SK-N-SH (cell line): Measurements from ENCODE around the gene TEX52. TPM values are rescaled to one million over a fixed set of nuclear protein-coding genes. Genes with fewer than 3 reads are reported as not detected.

Experiments used
- CTCF ChIA-PET: fragments of 300-600, 350-600 bp; formaldehyde crosslinking; extraction: SDS; loops from one replicate; lab custom pipeline; 2021; lab: Yijun Ruan, JAX
- POLR2A ChIA-PET: fragments of 350-600 bp; sonication (Branson Sonifier 250); formaldehyde crosslinking; extraction: SDS; loops from one replicate; lab custom pipeline; 2020; ENCODE audit warnings: antibody characterized with exemption, inconsistent platforms; lab: Yijun Ruan, JAX
- DNase-seq: peaks from one replicate; pipeline ENCODE4 v3.0.0; 2012
- H2AFZ ChIP-seq: fragments of 200-600 bp; sonication (generic); 2 replicates; pipeline ENCODE4 v1.8.1; 2016; ENCODE audit warnings: antibody characterized with exemption, mild to moderate bottlenecking, low read depth
- H3F3A ChIP-seq: fragments of 200-600 bp; sonication (generic); replicated peaks from 2 replicates; pipeline ENCODE3; 2016; ENCODE audit warnings: antibody characterized with exemption, mild to moderate bottlenecking; ENCODE audit not compliant: insufficient read depth
- H3K27ac ChIP-seq, 2 experiments: fragments of 200-500 bp in 1 of 2; fragments of 200-600 bp in 1 of 2; sonication (Bioruptor generic) in 1 of 2; sonication (generic), shearing (Covaris generic) in 1 of 2; 2 replicates each; pipeline versions ENCODE4 v1.5.1 to v1.6.1; 2014 to 2016; ENCODE audit warnings: low read depth in 2 of 2, inconsistent platforms in 1 of 2, low read length in 1 of 2, mild to moderate bottlenecking in 1 of 2, mixed read lengths in 1 of 2
- H3K27me3 ChIP-seq: fragments of 200-600 bp; sonication (generic), shearing (Covaris generic); 2 replicates; pipeline ENCODE4 v1.6.1; 2016; ENCODE audit warnings: mixed run types; ENCODE audit not compliant: insufficient read depth
- H3K36me3 ChIP-seq, 2 experiments: fragments of 200-500 bp in 1 of 2; fragments of 200-600 bp in 1 of 2; sonication (Bioruptor generic) in 1 of 2; sonication (generic) in 1 of 2; replicated peaks in 1 of 2; 2 replicates each; pipeline versions ENCODE3 to v1.5.1; 2014 to 2016; ENCODE audit warnings: low read length in 1 of 2, mild to moderate bottlenecking in 1 of 2; ENCODE audit not compliant: insufficient read depth in 2 of 2, control insufficient read depth in 1 of 2
- H3K4me1 ChIP-seq, 2 experiments: fragments of 200-500 bp in 1 of 2; fragments of 200-600 bp in 1 of 2; sonication (Bioruptor generic) in 1 of 2; sonication (generic), shearing (Covaris generic) in 1 of 2; 2 replicates each; pipeline versions ENCODE4 v1.5.1 to v1.6.1; 2014 to 2016; ENCODE audit warnings: low read depth in 1 of 2, low read length in 1 of 2, mixed run types in 1 of 2; ENCODE audit not compliant: insufficient read depth in 2 of 2, control insufficient read depth in 1 of 2
- H3K4me2 ChIP-seq: fragments of 200-600 bp; sonication (generic), shearing (Covaris generic); 2 replicates; pipeline ENCODE4 v1.6.1; 2017; ENCODE audit warnings: mixed run types
- H3K4me3 ChIP-seq, 2 experiments: fragments of 200-500 bp in 1 of 2; fragments of 200-600 bp in 1 of 2; sonication (Bioruptor generic) in 1 of 2; sonication (generic), shearing (Covaris generic) in 1 of 2; 2 replicates each; pipeline versions ENCODE4 v1.5.1 to v1.8.1; 2014 to 2016; ENCODE audit warnings: low read depth in 2 of 2, inconsistent platforms in 1 of 2, low read length in 1 of 2, mild to moderate bottlenecking in 1 of 2, mixed read lengths in 1 of 2, moderate library complexity in 1 of 2
- H3K79me2 ChIP-seq: fragments of 200-600 bp; sonication (generic); 2 replicates; pipeline ENCODE4 v1.8.1; 2017; ENCODE audit warnings: mild to moderate bottlenecking; ENCODE audit not compliant: insufficient read depth
- H3K9ac ChIP-seq: fragments of 200-600 bp; sonication (generic); 2 replicates; pipeline ENCODE4 v1.6.1; 2017; ENCODE audit warnings: mixed run types
- H3K9me2 ChIP-seq: fragments of 200-600 bp; sonication (generic); 2 replicates; pipeline ENCODE4 v1.6.1; 2017; ENCODE audit warnings: mixed run types
- H3K9me3 ChIP-seq: fragments of 200-600 bp; sonication (generic); 2 replicates; pipeline ENCODE4 v1.6.1; 2017; ENCODE audit warnings: mixed run types, mild to moderate bottlenecking, moderate library complexity
- H4K20me1 ChIP-seq: fragments of 200-600 bp; sonication (generic); 2 replicates; pipeline ENCODE4 v1.6.1; 2017; ENCODE audit warnings: mild to moderate bottlenecking, mixed run types; ENCODE audit not compliant: insufficient read depth
- CHD2 ChIP-seq: fragments of 150-350 bp; IDR thresholded peaks from 2 replicates; pipeline ENCODE4 v1.6.1; 2018; ENCODE audit warnings: low read length; ENCODE audit not compliant: partially characterized antibody
- FOSL2 ChIP-seq: IDR thresholded peaks from 2 replicates; pipeline ENCODE4 v1.4.0; 2012; ENCODE audit warnings: low read depth, mild to moderate bottlenecking, moderate library complexity, borderline replicate concordance
- FOXJ3 ChIP-seq: sonication (generic); formaldehyde crosslinking; IDR thresholded peaks from 2 replicates; pipeline ENCODE4 v1.5.1; 2020; ENCODE audit warnings: mild to moderate bottlenecking, missing genetic modification reagents
- FOXM1 ChIP-seq: IDR thresholded peaks from 2 replicates; pipeline ENCODE4 v1.4.0; 2012; ENCODE audit warnings: low read depth, mild to moderate bottlenecking
- IRF3 ChIP-seq: fragments of 150-350 bp; IDR thresholded peaks from 2 replicates; pipeline ENCODE4 v1.6.1; 2016; ENCODE audit warnings: mild to moderate bottlenecking, low read depth, low read length
- JUND ChIP-seq: IDR thresholded peaks from 2 replicates; pipeline ENCODE4 v1.4.0; 2012
- MAX ChIP-seq: IDR thresholded peaks from 2 replicates; pipeline ENCODE4 v1.4.0; 2012; ENCODE audit warnings: low read depth
- MEF2A ChIP-seq: IDR thresholded peaks from 2 replicates; pipeline ENCODE4 v1.4.0; 2012; ENCODE audit warnings: low read depth, borderline replicate concordance
- MXI1 ChIP-seq: IDR thresholded peaks from 2 replicates; pipeline ENCODE4 v1.6.1; 2012; ENCODE audit warnings: mild to moderate bottlenecking, low read depth, low read length, improper control_type of control experiment
- POLR2AphosphoS5 ChIP-seq: IDR thresholded peaks from 2 replicates; pipeline ENCODE4 v1.6.1; 2012; ENCODE audit warnings: low read depth, low read length
- RCOR1 ChIP-seq: fragments of 150-350 bp; IDR thresholded peaks from 2 replicates; pipeline ENCODE4 v1.6.1; 2017; ENCODE audit warnings: antibody characterized with exemption, low read length
- RXRA ChIP-seq: IDR thresholded peaks from 2 replicates; pipeline ENCODE4 v1.4.0; 2012; ENCODE audit warnings: low read depth, mild to moderate bottlenecking, borderline replicate concordance
- SMC3 ChIP-seq: IDR thresholded peaks from 2 replicates; pipeline ENCODE4 v1.6.1; 2012; ENCODE audit warnings: low read depth, low read length, improper control_type of control experiment
- TCF12 ChIP-seq: IDR thresholded peaks from 2 replicates; pipeline ENCODE4 v1.4.0; 2012
- USF1 ChIP-seq: IDR thresholded peaks from 2 replicates; pipeline ENCODE4 v1.4.0; 2012; ENCODE audit warnings: low read depth, borderline replicate concordance
- USF2 ChIP-seq: fragments of 150-350 bp; IDR thresholded peaks from 2 replicates; pipeline ENCODE4 v1.6.1; 2017; ENCODE audit warnings: antibody characterized with exemption, low read length, low read depth, borderline replicate concordance
- WGBS: methylation state at CpG from one replicate; pipeline ENCODE4 v1.1.6; 2017; ENCODE audit warnings: low lambda C conversion rate; 5-methylcytosine and 5-hydroxymethylcytosine counted together
- polyA plus RNA-seq, 3 experiments: library from polyadenylated mRNA; depleted of rRNA; stranded (reverse); fragments of >200 nt; gene quantifications; 2 replicates each; pipeline ENCODE4 v1.2.3, GENCODE V29; 2012
- TF ChIP-seq, protein P1 (sequence below): IDR thresholded peaks from 2 replicates; pipeline ENCODE4 v1.6.1; 2012; ENCODE audit warnings: mild to moderate bottlenecking, low read depth, low read length, moderate library complexity

The TEX52 gene
- polyA plus RNA-seq, 1 of the 3 experiments (the other 2 are of a cell fraction): not detected

DNA sequence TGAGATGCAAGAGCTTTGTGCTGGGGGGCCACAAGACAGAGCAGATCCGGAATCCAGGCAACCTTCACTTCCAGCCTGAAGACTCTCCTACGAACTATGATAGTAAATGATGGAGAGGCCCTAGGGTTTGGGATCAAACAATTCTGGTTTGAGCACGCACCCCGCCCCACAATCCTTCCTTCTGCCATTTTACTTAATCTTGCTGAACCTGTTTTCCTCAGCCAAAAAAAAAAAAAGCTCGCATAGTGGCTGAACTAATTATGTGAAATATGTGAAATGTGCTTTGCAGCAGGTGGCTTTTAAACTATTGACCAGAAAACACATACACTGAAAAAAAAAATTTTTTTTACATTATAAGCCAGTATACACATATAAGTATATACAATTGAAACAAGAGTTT, 45.0 kb downstream of the TEX52 start:
- CTCF ChIA-PET: interaction anchor here (1.0 to 3.1 kb wide), 4 partner anchors 11 to 28 kb away, joined by 3 to 14 read pairs (median 3); partner anchors contain the start of gene NRIP2
- DNase-seq: no peak

DNA sequence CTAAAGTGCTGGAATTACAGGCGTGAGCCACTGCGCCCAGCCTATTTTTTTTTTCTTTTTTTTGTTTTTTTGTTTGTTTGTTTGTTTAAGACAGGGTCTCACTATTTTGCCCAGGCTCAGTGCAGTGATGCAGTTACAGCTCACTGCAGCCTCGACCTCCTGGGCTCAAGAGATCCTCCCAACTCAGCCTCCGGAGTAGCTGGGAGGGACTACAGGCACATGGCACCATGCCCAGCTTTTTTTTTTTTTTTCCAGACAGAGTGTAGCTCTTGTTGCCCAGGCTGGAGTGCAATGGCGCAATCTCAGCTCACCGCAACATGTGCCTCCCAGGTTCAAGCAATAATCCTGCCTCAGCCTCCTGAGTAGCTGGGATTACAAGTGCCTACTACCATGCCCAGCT, 50.1 kb downstream of the TEX52 start:
- ChIA-PET CTCF (interaction anchor here (1.3 to 1.6 kb wide), 2 partner anchors 11 to 23 kb away, joined by 3 read pairs; no protein-coding TSS in a partner anchor), POLR2A (no interaction called here)
- Histone ChIP-seq H3K27ac (no peak overlapping the region), H3K79me2 (peaks cover 3% of the 10 kb centered on the region; the same call in 1 of the 2 replicates), H3K4me2 (no peak overlapping the region), H3F3A (no peaks in the 10 kb centered on the region), H3K36me3 (peaks cover 19 to 35% of the 10 kb centered on the region in 2 experiments), H3K9me3 (no peaks in the 10 kb centered on the region), H3K9ac (no peak overlapping the region), H3K9me2 (no peaks in the 10 kb centered on the region), H4K20me1 (no peaks in the 10 kb centered on the region), H2AFZ (no peak overlapping the region), H3K4me3 (no peak overlapping the region), H3K27me3 (no peaks in the 10 kb centered on the region), H3K4me1 (peaks cover 0 to 6% of the 10 kb centered on the region in 2 experiments; a peak in 1 of 4 replicates)
- 92% methylated on average over 6 of the region's 6 CpGs for WGBS
- DNase-seq: no peak
- TF ChIP-seq SMC3 (no peak), RCOR1 (no peak), JUND (no peak), IRF3 (no peak), POLR2AphosphoS5 (no peak), USF2 (no peak), FOXJ3 (CRISPR knock-in tag) (no peak), CHD2 (no peak), USF1 (no peak), MXI1 (no peak), FOSL2 (no peak), MAX (no peak)

More for the DNA sequence above, 45.0 kb downstream of the TEX52 start:
- no peaks in the 10 kb centered on the region for H3K9me2 ChIP-seq
- H3F3A ChIP-seq: no peaks in the 10 kb centered on the region
- H3K27ac ChIP-seq: peak overlapping the region; percentile 60 to 87
- peak overlapping the region; percentile 68 to 81 for H3K4me3 ChIP-seq
- peaks cover 0 to 3% of the 10 kb centered on the region in 2 experiments for H3K36me3 ChIP-seq
- H3K79me2 ChIP-seq: peaks cover 34% of the 10 kb centered on the region
- no peaks in the 10 kb centered on the region for H3K9me3 ChIP-seq
- H3K4me1 ChIP-seq: peaks cover 0 to 3% of the 10 kb centered on the region in 2 experiments; a peak in 1 of 4 replicates
- H4K20me1 ChIP-seq: no peaks in the 10 kb centered on the region
- peak overlapping the region; percentile 82; the same call in 1 of the 2 replicates for H3K9ac ChIP-seq
- H3K27me3 ChIP-seq: no peaks in the 10 kb centered on the region
- peak overlapping the region; percentile 77 for H3K4me2 ChIP-seq
- H2AFZ ChIP-seq: peak overlapping the region; percentile 77
- POLR2A ChIA-PET: no interaction called here
- WGBS: 74% methylated on average over 5 of the region's 5 CpGs
- TF ChIP-seq RXRA: no peak
- TF ChIP-seq POLR2AphosphoS5: no peak
- TF ChIP-seq MEF2A: no peak
- TF ChIP-seq FOSL2: no peak
- TF ChIP-seq, protein P1, sequence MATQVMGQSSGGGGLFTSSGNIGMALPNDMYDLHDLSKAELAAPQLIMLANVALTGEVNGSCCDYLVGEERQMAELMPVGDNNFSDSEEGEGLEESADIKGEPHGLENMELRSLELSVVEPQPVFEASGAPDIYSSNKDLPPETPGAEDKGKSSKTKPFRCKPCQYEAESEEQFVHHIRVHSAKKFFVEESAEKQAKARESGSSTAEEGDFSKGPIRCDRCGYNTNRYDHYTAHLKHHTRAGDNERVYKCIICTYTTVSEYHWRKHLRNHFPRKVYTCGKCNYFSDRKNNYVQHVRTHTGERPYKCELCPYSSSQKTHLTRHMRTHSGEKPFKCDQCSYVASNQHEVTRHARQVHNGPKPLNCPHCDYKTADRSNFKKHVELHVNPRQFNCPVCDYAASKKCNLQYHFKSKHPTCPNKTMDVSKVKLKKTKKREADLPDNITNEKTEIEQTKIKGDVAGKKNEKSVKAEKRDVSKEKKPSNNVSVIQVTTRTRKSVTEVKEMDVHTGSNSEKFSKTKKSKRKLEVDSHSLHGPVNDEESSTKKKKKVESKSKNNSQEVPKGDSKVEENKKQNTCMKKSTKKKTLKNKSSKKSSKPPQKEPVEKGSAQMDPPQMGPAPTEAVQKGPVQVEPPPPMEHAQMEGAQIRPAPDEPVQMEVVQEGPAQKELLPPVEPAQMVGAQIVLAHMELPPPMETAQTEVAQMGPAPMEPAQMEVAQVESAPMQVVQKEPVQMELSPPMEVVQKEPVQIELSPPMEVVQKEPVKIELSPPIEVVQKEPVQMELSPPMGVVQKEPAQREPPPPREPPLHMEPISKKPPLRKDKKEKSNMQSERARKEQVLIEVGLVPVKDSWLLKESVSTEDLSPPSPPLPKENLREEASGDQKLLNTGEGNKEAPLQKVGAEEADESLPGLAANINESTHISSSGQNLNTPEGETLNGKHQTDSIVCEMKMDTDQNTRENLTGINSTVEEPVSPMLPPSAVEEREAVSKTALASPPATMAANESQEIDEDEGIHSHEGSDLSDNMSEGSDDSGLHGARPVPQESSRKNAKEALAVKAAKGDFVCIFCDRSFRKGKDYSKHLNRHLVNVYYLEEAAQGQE: no peak
- no peak for TF ChIP-seq USF1
- no peak for TF ChIP-seq FOXM1
- no peak for TF ChIP-seq TCF12
- TF ChIP-seq MXI1: no peak
